GM13977 (cell line): ENCODE data around the gene RTN4IP1.
"Not testable (repeated sequence)": the region's sequence is repeated elsewhere in the genome, so short reads cannot be mapped to it uniquely, and the experiment has no call there.

Experiments used
- DNase-seq: peaks from one replicate; pipeline ENCODE4 v3.0.0; 2012; ENCODE audit warnings: low spot score
- in situ Hi-C: fragments of 300-500 bp; cut with MboI; formaldehyde crosslinking; loops from one replicate; pipeline ENCODE4 v1.12.0; 2022; ENCODE audit warnings: low sequenced_read_pairs, low pct_unique_long_range_greater_than_20kb, mixed read lengths, inconsistent platforms; ENCODE audit not compliant: unreplicated experiment
- TF ChIP-seq, protein P1 (sequence below): IDR thresholded peaks from 2 replicates; pipeline ENCODE4 v1.5.1; 2012; ENCODE audit warnings: mild to moderate bottlenecking, control low read depth; ENCODE audit not compliant: insufficient read depth; ENCODE audit errors: extremely low read depth, missing control alignments

Gene RTN4IP1

DNA sequence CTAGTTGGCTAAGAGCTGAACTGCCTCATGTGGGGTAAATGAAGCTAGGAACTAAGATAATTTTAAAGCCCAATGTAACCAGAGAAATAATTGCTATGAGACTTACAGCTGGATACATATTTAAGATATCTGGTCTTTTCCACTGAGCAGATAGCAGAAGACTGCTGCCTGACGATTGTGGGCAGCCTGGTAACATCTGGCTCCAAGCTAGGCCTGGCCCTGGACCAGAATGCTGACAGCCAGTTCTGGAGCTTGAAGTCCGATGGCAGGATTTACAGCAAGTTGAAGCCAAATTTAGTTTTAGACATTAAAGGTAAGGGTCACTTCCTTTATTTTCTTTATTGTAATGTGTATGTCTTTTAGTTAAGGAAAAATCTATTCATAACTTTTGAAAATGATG lies 65.7 kb downstream of the RTN4IP1 start:
- in situ Hi-C loops = loop anchor here (10.0 kb wide), 1 partner anchor 219 kb away; no protein-coding TSS in a partner anchor
- TF ChIP-seq, protein P1, sequence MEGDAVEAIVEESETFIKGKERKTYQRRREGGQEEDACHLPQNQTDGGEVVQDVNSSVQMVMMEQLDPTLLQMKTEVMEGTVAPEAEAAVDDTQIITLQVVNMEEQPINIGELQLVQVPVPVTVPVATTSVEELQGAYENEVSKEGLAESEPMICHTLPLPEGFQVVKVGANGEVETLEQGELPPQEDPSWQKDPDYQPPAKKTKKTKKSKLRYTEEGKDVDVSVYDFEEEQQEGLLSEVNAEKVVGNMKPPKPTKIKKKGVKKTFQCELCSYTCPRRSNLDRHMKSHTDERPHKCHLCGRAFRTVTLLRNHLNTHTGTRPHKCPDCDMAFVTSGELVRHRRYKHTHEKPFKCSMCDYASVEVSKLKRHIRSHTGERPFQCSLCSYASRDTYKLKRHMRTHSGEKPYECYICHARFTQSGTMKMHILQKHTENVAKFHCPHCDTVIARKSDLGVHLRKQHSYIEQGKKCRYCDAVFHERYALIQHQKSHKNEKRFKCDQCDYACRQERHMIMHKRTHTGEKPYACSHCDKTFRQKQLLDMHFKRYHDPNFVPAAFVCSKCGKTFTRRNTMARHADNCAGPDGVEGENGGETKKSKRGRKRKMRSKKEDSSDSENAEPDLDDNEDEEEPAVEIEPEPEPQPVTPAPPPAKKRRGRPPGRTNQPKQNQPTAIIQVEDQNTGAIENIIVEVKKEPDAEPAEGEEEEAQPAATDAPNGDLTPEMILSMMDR = no peak
- DNase-seq = no peak

DNA sequence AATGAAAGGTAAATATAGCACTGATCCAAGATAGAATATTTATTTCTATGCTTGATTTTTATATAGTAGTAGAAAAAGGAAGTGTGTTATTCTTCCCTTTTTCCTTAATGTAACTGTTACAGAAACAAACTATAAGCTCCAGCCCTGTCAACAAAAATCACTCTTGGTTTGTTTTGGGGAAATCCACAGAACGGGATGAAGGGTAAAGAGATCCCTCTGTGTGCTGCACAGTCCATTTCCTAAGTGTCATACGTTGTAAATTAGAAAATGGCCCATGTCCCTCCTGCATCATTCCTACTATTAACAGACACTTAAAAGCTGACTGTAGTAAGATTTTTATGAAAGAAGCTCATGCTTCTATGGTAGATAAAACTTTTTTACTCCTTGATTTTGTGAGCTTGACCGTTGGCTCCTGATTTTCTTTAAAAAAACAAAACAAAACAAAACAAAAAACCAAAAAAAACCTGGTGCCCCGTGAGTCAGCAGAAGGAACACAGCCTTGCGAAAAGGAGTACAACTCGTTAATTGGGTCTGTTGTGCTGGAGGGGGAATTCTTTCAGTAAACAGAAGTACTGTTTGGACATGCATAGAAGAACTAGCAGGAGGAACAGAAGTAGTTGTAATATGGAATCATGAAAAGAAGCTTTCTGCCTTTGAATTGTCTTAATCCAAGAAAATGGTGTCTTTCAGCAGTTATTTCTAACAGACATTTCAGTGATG lies 67.5 kb downstream of the RTN4IP1 start:
- in situ Hi-C loops = loop anchor here (10.0 kb wide), 1 partner anchor 217 kb away; no protein-coding TSS in a partner anchor
- no peak for DNase-seq
- TF ChIP-seq, protein P1 = no peak

GRCh38 chr6:106560996-106561685 lies 68.2 kb downstream of the RTN4IP1 start:
- TF ChIP-seq, protein P1 = no peak
- no peak for DNase-seq
- in situ Hi-C loops = loop anchor here (10.0 kb wide), 1 partner anchor 216 kb away; no protein-coding TSS in a partner anchor

DNA sequence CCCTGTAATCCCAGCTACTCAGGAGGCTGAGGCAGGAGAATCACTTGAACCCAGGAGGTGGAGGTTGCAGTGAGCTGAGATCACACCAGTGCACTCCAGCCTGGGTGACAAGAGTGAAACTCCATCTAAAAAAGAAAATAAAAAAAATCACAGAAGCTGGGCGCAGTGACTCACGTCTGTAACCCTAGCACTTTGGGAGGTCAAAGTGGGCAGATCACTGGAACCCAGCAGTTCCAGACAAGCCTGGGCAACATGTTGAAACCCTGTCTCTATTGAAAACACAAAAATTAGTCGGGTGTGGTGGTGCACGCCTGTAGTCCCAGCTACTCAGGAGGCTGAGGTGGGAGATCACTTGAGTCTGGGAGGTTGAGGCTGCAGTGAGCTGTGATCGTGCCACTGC lies 69.6 kb downstream of the RTN4IP1 start:
- in situ Hi-C loops = loop anchor here (10.0 kb wide), 1 partner anchor 215 kb away; no protein-coding TSS in a partner anchor
- not testable (repeated sequence) for DNase-seq

- in situ Hi-C loops = no loop called here
- TF ChIP-seq, protein P1 = no peak
- DNase-seq = no peak
Measured at GRCh38 chr6:106558364-106558763, 70.9 kb downstream of the RTN4IP1 start.

GRCh38 chr6:106557837-106558236 lies 71.5 kb downstream of the RTN4IP1 start:
- TF ChIP-seq, protein P1 = no peak
- DNase-seq = no peak
- in situ Hi-C loops = no loop called here
